Measurements from ENCODE around the gene BAD.

Gene BAD

GRCh38 chr11:64241491-64242374, 42.7 kb downstream of the BAD start:
- no peak for DNase-seq

DNA sequence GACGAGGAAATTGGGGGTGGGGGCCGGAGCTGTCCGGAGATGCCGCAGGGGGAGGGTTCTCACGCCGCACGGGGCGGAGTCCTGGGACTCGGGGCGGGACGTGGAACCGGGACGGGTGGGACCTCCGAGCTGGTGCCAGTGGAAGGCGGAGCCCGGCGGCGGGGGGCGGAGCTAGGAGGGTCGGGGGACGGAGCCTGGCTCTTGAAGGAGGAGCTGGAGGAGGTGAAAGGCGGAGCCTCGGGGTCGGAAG, 43.3 kb downstream of the BAD start:
- peak; percentile 99 for DNase-seq

DNA sequence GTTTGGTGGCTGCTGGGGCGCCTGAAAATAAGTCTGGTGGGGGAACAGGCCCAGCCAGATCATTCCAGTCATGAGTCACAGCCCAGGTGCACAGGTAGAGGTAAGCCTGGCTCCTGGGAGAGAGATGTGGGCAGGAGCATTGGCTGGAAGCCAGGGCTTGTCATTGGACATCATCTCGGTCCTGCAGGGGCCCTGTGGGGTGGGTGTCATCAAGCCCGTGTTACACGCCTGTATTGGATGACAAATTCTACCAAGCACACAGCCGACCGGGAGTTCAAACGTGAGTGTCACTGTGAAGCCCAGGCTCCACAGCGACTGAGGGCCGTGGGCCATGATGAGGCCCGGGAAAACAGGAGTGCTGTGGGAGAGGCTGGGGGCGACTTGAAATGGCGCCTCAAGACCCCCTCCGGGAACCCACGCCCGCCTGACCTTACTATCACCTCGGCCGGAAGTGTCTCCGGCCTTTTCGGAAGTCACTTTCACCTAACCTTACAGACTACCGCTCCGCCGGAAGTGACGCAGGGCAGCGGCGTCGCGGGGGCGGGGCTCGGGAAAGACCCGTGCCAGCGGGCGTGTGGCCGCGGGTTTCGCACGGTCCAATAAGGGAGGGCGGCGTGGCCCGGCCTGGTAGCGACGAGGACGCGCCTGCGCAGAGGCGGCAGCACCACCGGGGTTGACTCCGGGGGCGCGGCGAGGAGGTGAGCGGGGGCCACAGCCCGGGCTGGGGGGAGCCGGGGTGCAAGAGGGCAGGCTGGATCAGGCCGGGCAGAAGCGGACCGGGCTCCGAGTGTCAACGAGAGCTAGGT, 43.8 kb downstream of the BAD start, which contains the start of gene FKBP2:
Gene FKBP2, plus strand, starts transcription at position 661 of the 806 bp plus-strand sequence. CDS start 1,293 bp downstream, outside the sequence.
- DNase-seq, result peak; percentile 96

GRCh38 chr11:64239662-64240434, 44.6 kb downstream of the BAD start:
- no peak for DNase-seq

- no peak for DNase-seq
Observed at GRCh38 chr11:64238999-64239398, 45.5 kb downstream of the BAD start.

GRCh38 chr11:64238076-64238475, 46.4 kb downstream of the BAD start:
- DNase-seq, result no peak

DNA sequence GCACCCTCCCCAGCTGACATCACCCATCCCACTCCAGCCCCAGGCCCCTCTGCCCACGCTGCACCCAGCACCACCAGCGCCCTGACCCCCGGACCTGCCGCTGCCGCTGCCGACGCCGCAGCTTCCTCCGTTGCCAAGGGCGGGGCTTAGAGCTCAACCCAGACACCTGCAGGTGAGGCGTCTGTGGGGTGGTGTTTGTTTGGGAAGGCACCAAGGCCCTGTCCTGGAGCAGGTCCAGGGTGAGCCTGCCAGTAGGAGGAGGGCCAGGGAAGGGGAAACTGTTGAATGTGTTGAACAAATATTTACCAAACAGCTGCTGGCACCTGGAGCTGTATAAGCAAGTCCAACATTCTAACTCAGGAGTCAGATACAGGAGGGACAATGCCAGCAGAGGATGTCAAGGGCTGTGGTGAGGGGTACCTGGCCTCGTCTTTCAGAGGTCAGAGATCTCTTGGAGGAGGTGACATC, 46.9 kb downstream of the BAD start:
- DNase-seq, result no peak

GRCh38 chr11:64235437-64236161, 48.9 kb downstream of the BAD start:
- no peak for DNase-seq

DNA sequence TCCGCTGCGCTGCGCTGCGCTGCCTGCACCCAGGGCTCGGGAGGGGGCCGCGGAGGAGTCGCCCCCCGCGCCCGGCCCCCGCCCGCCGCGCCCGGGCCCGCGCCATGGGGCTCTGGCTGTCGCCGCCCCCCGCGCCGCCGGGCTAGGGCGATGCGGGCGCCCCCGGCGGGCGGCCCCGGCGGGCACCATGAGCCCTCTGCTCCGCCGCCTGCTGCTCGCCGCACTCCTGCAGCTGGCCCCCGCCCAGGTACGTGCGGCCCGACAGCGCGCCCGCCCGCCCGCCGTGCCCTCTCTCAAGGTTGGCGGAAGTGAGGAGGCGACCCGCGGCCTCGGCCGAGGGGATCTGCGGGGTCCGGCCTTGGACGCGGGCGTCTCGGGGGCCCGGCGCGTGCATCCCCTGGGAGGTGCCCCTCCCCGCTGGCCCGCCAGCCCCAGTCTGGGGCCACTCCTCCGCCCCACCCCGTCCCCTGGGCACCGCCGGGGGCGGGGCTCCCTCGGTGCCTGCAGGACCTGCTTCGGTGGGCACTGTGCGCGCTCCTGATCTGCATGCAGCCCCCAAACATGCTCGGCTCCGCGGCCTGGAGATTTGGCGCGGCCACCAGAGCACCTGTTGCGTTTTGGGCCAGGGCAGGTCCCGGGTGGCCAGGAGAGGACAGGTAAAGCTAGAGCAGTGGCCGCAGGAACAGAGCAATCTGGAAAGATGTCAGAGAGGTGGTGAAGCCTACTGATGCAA, 49.7 kb downstream of the BAD start:
- DNase-seq, result peak; percentile 44

- peak; percentile 68 for DNase-seq
Observed at GRCh38 chr11:64233913-64234586, 50.4 kb downstream of the BAD start, which contains the start of gene VEGFB. Gene VEGFB (plus strand): TSS chr11:64234584. CDS start chr11:64234834, 250 bp downstream.

DNA sequence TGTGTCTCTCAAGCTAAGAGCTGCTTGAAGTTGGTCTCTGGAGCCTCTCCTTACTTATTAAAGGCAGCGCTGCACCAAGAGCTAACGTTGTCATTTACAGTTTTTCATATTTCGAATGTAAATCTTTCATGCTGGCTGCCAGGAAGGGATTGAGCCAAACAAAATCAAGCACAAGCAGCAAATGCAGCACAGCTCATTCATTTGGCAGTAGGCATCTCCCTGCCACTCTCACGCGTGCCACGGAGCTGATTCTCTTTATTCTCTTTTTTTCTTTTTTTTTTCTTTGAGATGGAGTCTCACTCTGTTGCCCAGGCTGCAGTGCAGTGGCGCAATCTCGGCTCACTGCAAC, 51.5 kb downstream of the BAD start:
- no peak for DNase-seq

DNA sequence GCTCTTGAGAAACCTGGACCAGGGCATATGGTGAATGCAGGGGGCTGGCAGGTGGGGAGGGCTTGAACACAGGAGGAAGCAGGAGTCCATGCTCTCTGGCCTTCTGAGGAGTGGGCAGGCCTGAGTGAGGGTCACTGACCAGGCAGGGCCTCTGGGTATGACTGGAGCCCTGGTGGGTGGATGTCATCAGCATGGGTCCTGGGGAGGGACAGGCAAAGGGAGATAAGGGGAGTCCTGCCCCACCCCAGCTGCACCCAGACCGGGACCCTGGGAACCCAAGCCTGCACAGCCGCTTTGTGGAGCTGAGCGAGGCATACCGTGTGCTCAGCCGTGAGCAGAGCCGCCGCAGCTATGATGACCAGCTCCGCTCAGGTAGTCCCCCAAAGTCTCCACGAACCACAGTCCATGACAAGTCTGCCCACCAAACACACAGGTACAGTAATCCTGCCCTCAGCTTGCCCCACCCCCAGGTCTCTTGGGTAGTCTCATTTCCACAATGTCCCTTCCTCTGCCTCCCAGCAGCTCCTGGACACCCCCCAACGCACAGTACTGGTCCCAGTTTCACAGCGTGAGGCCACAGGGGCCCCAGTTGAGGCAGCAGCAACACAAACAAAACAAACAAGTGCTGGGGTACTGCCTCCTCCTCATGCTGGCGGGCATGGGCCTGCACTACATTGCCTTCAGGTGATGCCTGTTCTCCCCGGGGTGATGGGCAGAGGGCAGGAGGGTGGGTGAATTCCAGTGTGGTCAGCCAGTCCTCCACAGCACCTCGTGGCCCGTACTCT, 52.1 kb downstream of the BAD start:
- no peak for DNase-seq

DNA sequence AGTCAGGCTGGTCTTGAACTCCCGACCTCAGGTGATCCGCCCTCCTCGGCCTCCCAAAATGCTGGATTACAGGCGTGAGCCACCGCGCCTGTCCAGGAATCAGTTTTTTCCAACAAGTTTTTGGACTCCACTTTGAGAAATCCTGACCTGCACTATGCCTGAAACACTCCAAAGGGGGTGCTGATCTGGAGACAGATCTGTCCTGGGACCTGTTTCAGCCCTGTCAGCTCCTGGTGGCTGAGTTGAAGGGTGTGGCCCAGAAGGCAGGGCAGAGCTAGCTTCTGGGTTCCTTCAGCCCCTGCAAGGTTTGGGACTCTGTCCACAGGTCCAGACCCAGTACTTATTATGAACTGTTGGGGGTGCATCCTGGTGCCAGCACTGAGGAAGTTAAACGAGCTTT, 52.9 kb downstream of the BAD start:
- DNase-seq, result no peak

GRCh38 chr11:64230985-64231365, 53.5 kb downstream of the BAD start:
- DNase-seq, result no peak

GRCh38 chr11:64230171-64230984, 54.1 kb downstream of the BAD start, which contains the start of gene DNAJC4:
Gene DNAJC4 (plus strand): TSS chr11:64230548. CDS start chr11:64230855, 307 bp downstream.
- peak; percentile 83 for DNase-seq

DNA sequence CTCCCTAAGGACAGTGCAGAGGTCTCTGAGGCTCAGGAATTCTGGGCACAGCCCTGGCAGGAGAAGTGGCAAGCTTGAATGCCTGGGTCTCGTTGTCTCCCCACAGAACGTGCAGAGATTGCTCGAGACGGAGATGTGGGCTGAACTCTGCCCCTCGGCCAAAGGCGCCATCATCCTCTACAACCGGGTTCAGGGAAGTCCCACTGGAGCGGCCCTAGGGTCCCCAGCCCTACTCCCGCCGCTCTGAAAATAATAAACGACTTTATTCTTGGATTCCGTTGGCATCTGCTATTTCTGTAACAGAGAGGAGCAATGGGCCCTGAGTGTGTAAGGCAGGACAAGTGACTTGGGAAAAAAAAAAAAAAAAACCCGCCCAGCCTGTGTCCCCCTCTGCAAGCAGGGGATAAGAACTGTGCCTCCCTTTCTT, 54.7 kb downstream of the BAD start:
- DNase-seq, result no peak

DNA sequence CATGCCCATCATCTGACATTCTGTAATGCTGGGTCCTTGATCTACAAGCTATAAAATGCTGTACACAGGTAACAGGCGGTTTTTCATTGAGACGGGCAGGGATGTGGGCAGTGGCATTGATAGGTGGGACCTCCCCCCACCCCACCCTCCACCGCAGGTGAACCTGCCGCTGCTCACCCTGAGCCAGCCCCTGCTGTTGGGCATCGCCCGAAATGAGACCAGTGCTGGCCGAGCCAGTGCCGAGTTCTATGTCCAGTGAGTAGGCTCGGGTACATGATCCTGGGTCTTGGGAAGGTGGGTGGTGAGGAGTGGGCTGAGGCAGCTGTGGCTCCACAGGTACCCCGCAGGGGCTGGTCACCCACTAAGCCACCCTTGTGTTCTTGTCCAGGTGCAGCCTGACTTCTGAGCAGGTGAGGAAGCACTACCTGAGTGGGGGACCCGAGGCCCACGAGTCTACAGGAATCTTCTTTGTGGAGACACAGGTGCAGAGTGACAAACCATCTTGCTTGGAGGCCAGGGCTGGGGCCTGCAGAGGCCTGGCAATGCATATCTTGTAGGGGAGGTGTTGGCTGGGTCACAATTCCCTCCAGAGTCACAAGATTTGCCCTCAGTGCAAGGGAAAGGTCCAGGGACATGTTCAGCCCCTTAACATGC, 55.2 kb downstream of the BAD start:
- no peak for DNase-seq

DNA sequence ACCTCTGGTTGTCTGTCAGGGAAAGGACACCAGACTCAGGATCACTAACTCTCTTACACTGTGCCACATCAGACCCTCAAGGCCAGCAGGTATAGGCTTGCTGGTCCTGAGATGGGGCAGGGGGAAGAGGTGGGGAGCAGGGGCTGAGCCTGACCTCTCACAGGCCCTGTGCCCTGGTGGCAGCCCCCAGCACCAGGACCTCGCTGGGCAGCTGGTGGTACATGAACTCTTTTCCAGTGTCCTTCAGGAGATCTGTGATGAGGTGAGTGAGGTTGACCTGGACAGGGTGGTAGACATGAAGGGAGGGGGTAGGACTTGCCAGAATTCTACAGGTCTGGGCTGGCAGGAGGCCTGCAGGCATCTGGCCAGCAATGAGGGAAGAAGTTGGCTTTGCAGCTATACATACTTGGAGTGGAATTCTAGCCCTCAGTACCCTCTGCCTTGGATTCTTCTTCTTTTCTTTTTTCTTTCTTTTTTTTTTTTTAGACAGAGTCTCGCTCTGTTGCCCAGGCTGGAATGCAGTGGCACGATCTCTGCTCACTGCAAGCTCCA, 57.0 kb downstream of the BAD start:
- DNase-seq, result no peak
